GM10248 (cell line): ENCODE measurements around the gene DOC2A.
A peak's percentile ranks its signal among the peaks of the same experiment; 100 is the strongest.

Experiments
- CTCF ChIA-PET: fragments of 300-600 bp; sonication (Branson Sonifier 250); formaldehyde crosslinking; extraction: SDS; loops from one replicate; lab custom pipeline; 2021; ENCODE audit warnings: antibody characterized with exemption; lab: Yijun Ruan, JAX
- POLR2A ChIA-PET: fragments of 350-650 bp; sonication (Branson Sonifier 250); formaldehyde crosslinking; extraction: SDS; loops from one replicate; lab custom pipeline; 2020; ENCODE audit warnings: antibody characterized with exemption; lab: Yijun Ruan, JAX
- DNase-seq: peaks from one replicate; pipeline ENCODE4 v3.0.0; 2012; ENCODE audit errors: extremely low spot score
- CTCF ChIP-seq: IDR thresholded peaks from 2 replicates; pipeline ENCODE4 v1.5.1; 2012; ENCODE audit warnings: mild to moderate bottlenecking, low read depth; ENCODE audit errors: extremely low read depth, missing control alignments, control extremely low read depth

The DOC2A gene

GRCh38 chr16:30002614-30003346 lies 8.0 kb downstream of the DOC2A start:
- ChIA-PET POLR2A (no interaction called here), CTCF (interaction anchor here (0.8 kb wide), 1 partner anchor 30 kb away, joined by 3 read pairs; no protein-coding TSS in a partner anchor)
- DNase-seq, result no peak
- TF ChIP-seq CTCF, result no peak

GRCh38 chr16:30000735-30001631 lies 9.8 kb downstream of the DOC2A start:
- no peak for TF ChIP-seq CTCF
- POLR2A ChIA-PET, result no interaction called here
- CTCF ChIA-PET, result interaction anchor here (1.7 kb wide), 1 partner anchor 31 kb away, joined by 5 read pairs; the partner anchor contains the start of gene TLCD3B

GRCh38 chr16:29999605-30000004 lies 11.2 kb downstream of the DOC2A start:
- ChIA-PET POLR2A (no interaction called here), CTCF (interaction anchor here (1.7 kb wide), 1 partner anchor 32 kb away, joined by 5 read pairs; the partner anchor contains the start of gene TLCD3B)
- no peak for TF ChIP-seq CTCF
- no peak for DNase-seq

More at GRCh38 chr16:30000735-30001631, 9.8 kb downstream of the DOC2A start:
- no peak for DNase-seq

GRCh38 chr16:29996766-29997250 lies 14.0 kb downstream of the DOC2A start:
- DNase-seq, result no peak
- no peak for TF ChIP-seq CTCF
- ChIA-PET POLR2A (no interaction called here), CTCF (interaction anchor here (0.7 to 2.2 kb wide), 6 partner anchors 9 to 207 kb away, joined by 3 to 8 read pairs (median 4); partner anchors contain the start of genes KCTD13, KIF22 and TLCD3B)

- CTCF ChIA-PET, result interaction anchor here (0.7 to 2.2 kb wide), 5 partner anchors 9 to 206 kb away, joined by 3 to 8 read pairs (median 4); partner anchors contain the start of genes KCTD13, KIF22 and TLCD3B
- peak; percentile 100 for DNase-seq
- no peak for TF ChIP-seq CTCF
- POLR2A ChIA-PET, result interaction anchor here (1.1 kb wide), 1 partner anchor 23 kb away, joined by 3 read pairs; the partner anchor contains the start of gene TAOK2
Measured at GRCh38 chr16:29995911-29996765, 14.7 kb downstream of the DOC2A start, which contains the start of gene INO80E. TSS of gene INO80E (plus strand) at chr16:29996241. CDS start at chr16:29996311, 70 bp downstream.
